ENCODE measurements around the gene TARDBP.

DNA sequence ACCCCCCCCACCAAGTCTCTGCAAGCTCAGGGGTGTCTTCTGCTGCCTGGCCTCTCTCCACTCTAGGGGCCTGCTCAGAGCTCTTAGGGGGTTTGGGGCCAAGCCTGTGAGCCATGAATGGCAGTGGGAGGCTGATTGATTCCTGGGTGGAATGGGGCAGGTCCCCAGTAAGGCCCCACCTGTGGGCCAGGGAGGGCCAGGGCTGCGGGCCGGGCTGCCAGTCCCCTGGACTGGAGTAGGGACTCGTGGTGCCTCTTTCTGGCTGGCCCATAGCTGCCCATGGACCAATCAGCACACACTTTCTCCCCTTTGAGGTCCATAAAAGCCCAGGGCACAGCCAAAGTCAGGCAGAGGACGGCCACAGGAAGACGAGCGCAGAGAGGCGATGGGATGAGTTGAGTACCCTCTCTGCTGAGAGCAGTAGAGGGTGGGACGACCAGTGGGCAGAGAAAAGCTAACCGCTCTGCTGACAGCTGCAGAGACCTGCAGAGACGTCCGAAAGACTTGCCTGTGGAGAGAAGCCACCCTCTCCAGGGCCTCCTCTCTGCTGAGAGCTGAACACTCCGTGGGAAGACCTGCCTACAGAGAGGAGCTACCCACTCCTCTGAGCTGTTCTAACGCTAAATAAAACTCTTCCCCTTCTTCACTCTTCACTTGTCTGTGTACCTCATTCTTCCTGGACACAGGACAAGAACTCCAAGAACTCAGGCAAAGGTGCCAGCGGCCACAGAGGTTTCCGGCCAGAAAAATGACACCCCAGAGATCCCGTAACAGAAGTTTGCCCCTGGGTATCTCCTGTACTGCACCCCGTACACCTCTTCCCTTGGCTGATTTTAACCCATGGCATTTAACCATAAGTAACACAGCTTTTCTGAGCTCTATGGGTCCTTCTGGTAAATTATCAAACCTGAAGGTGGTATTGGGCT, 38.2 kb upstream of the TARDBP start:
- TF ChIP-seq, protein P1, sequence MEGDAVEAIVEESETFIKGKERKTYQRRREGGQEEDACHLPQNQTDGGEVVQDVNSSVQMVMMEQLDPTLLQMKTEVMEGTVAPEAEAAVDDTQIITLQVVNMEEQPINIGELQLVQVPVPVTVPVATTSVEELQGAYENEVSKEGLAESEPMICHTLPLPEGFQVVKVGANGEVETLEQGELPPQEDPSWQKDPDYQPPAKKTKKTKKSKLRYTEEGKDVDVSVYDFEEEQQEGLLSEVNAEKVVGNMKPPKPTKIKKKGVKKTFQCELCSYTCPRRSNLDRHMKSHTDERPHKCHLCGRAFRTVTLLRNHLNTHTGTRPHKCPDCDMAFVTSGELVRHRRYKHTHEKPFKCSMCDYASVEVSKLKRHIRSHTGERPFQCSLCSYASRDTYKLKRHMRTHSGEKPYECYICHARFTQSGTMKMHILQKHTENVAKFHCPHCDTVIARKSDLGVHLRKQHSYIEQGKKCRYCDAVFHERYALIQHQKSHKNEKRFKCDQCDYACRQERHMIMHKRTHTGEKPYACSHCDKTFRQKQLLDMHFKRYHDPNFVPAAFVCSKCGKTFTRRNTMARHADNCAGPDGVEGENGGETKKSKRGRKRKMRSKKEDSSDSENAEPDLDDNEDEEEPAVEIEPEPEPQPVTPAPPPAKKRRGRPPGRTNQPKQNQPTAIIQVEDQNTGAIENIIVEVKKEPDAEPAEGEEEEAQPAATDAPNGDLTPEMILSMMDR (IDR thresholded peaks at IDR 0.05 in 2 of 3, conservative IDR thresholded peaks at IDR 0.05 in 1 of 3; ENCODE audit: borderline replicate concordance in 1 of 3, insufficient read depth in 1 of 3, low read depth in 2 of 3, low read length in 2 of 3): no peak
- TF ChIP-seq, protein P2, sequence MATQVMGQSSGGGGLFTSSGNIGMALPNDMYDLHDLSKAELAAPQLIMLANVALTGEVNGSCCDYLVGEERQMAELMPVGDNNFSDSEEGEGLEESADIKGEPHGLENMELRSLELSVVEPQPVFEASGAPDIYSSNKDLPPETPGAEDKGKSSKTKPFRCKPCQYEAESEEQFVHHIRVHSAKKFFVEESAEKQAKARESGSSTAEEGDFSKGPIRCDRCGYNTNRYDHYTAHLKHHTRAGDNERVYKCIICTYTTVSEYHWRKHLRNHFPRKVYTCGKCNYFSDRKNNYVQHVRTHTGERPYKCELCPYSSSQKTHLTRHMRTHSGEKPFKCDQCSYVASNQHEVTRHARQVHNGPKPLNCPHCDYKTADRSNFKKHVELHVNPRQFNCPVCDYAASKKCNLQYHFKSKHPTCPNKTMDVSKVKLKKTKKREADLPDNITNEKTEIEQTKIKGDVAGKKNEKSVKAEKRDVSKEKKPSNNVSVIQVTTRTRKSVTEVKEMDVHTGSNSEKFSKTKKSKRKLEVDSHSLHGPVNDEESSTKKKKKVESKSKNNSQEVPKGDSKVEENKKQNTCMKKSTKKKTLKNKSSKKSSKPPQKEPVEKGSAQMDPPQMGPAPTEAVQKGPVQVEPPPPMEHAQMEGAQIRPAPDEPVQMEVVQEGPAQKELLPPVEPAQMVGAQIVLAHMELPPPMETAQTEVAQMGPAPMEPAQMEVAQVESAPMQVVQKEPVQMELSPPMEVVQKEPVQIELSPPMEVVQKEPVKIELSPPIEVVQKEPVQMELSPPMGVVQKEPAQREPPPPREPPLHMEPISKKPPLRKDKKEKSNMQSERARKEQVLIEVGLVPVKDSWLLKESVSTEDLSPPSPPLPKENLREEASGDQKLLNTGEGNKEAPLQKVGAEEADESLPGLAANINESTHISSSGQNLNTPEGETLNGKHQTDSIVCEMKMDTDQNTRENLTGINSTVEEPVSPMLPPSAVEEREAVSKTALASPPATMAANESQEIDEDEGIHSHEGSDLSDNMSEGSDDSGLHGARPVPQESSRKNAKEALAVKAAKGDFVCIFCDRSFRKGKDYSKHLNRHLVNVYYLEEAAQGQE (IDR thresholded peaks at IDR 0.05; ENCODE audit: low read depth): no peak
- no peak for TF ChIP-seq RAD21 (IDR thresholded peaks at IDR 0.05; ENCODE audit: low read depth)
- TF ChIP-seq POLR2AphosphoS5 (IDR thresholded peaks at IDR 0.05; ENCODE audit: low read depth, low read length): no peak
- no peak for TF ChIP-seq ZNF274 (IDR thresholded peaks at IDR 0.05; ENCODE audit: low read depth, low read length)
- no peak for TF ChIP-seq POLR2A (IDR thresholded peaks at IDR 0.05; ENCODE audit: borderline replicate concordance, extremely low read depth, insufficient read depth, insufficient read length)
- TF ChIP-seq SRF (IDR thresholded peaks at IDR 0.05; ENCODE audit: low read depth): no peak
- TF ChIP-seq SP1 (IDR thresholded peaks at IDR 0.05; ENCODE audit: low read depth): no peak
- TF ChIP-seq, protein P3, sequence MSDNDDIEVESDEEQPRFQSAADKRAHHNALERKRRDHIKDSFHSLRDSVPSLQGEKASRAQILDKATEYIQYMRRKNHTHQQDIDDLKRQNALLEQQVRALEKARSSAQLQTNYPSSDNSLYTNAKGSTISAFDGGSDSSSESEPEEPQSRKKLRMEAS (IDR thresholded peaks at IDR 0.05): no peak
- TF ChIP-seq, protein P4, sequence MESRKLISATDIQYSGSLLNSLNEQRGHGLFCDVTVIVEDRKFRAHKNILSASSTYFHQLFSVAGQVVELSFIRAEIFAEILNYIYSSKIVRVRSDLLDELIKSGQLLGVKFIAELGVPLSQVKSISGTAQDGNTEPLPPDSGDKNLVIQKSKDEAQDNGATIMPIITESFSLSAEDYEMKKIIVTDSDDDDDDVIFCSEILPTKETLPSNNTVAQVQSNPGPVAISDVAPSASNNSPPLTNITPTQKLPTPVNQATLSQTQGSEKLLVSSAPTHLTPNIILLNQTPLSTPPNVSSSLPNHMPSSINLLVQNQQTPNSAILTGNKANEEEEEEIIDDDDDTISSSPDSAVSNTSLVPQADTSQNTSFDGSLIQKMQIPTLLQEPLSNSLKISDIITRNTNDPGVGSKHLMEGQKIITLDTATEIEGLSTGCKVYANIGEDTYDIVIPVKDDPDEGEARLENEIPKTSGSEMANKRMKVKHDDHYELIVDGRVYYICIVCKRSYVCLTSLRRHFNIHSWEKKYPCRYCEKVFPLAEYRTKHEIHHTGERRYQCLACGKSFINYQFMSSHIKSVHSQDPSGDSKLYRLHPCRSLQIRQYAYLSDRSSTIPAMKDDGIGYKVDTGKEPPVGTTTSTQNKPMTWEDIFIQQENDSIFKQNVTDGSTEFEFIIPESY (IDR thresholded peaks at IDR 0.05; ENCODE audit: extremely low read depth, insufficient replicate concordance, low read length): no peak
- TF ChIP-seq TCF7L2 (IDR thresholded peaks at IDR 0.05; ENCODE audit: borderline replicate concordance, extremely low read depth, insufficient read depth, insufficient read length): no peak
- TF ChIP-seq EZH2phosphoT487 (IDR thresholded peaks at IDR 0.05; ENCODE audit: borderline replicate concordance): no peak
- TF ChIP-seq FOSL1 (IDR thresholded peaks at IDR 0.05; ENCODE audit: low read depth): no peak

All from HCT116 (cell line).